NOMO-1 treated with dmso at 0.1 percent for 144 hours (cell line): ENCODE results near the gene MRPS35.
A peak's percentile ranks its signal among the peaks of the same experiment; 100 is the strongest.

ENCODE experiments used
- DNase-seq: peaks from one replicate; lab custom pipeline; 2025; ENCODE audit not compliant: unreplicated experiment; lab: John Stamatoyannopoulos, UW

The MRPS35 gene

GRCh38 chr12:27771481-27772327 is 61.1 kb downstream of the MRPS35 start:
- DNase-seq = no peak

GRCh38 chr12:27772328-27773049 is 61.9 kb downstream of the MRPS35 start:
- no peak for DNase-seq

GRCh38 chr12:27777141-27777540 is 66.5 kb downstream of the MRPS35 start:
- no peak for DNase-seq

- no peak for DNase-seq
Observed at GRCh38 chr12:27778206-27778605, 67.6 kb downstream of the MRPS35 start.

GRCh38 chr12:27779416-27779919 is 68.8 kb downstream of the MRPS35 start:
- DNase-seq = no peak

- DNase-seq = peak; percentile 56
Observed at GRCh38 chr12:27779920-27780611, 69.4 kb downstream of the MRPS35 start, which contains the start of the genes KLHL42 and MANSC4. Gene KLHL42 (plus strand): TSS chr12:27780233. CDS start chr12:27780331, 98 bp downstream. Gene MANSC4 (minus strand): TSS chr12:27780236. CDS start chr12:27771276, 8,960 bp downstream.

- no peak for DNase-seq
Observed at GRCh38 chr12:27780612-27781408, 70.2 kb downstream of the MRPS35 start.

- no peak for DNase-seq
Observed at GRCh38 chr12:27781680-27782079, 71.0 kb downstream of the MRPS35 start.

- no peak for DNase-seq
Observed at GRCh38 chr12:27782481-27782880, 71.8 kb downstream of the MRPS35 start.

GRCh38 chr12:27785882-27786570 is 75.4 kb downstream of the MRPS35 start:
- peak; percentile 23 for DNase-seq

- DNase-seq = no peak
Observed at GRCh38 chr12:27787559-27787958, 76.9 kb downstream of the MRPS35 start.

- DNase-seq = no peak
Observed at GRCh38 chr12:27790179-27790578, 79.5 kb downstream of the MRPS35 start.

- DNase-seq = no peak
Observed at GRCh38 chr12:27794818-27795584, 84.4 kb downstream of the MRPS35 start.

GRCh38 chr12:27796128-27796527 is 85.5 kb downstream of the MRPS35 start:
- DNase-seq = no peak

GRCh38 chr12:27797301-27798025 is 86.8 kb downstream of the MRPS35 start:
- DNase-seq = no peak

GRCh38 chr12:27800819-27801218 is 90.2 kb downstream of the MRPS35 start:
- no peak for DNase-seq

GRCh38 chr12:27801630-27802029 is 91.0 kb downstream of the MRPS35 start:
- DNase-seq = no peak

GRCh38 chr12:27802511-27802910 is 91.9 kb downstream of the MRPS35 start:
- no peak for DNase-seq
